Measurements from ENCODE around the gene UQCC2. TPM values are rescaled to one million over a fixed set of nuclear protein-coding genes. Genes with fewer than 3 reads are reported as not detected.

UQCC2 gene
- total and polyA plus RNA-seq, 8 donors: 54.4 to 83.1 (median 61.0) TPM

GRCh38 chr6:33757906-33758305, 46.4 kb upstream of the UQCC2 start:
- ATAC-seq: no peak
- Histone ChIP-seq H3K36me3 (no peaks in the 10 kb centered on the region), H3K4me3 (no peak overlapping the region), H3K9me3 (no peaks in the 10 kb centered on the region), H3K27ac (no peak overlapping the region), H3K4me1 (peaks cover 0 to 11% of the 10 kb centered on the region in 2 donors), H3K27me3 (no peaks in the 10 kb centered on the region)
- intact Hi-C loops (cut with DNase I): no loop called here
- TF ChIP-seq CTCF (IDR thresholded peaks at IDR 0.05): no peak
- DNase-seq: no peak

- ATAC-seq (no peak), DNase-seq (no peak)
- H3K9me3 ChIP-seq: no peaks in the 10 kb centered on the region
- intact Hi-C loops (cut with DNase I): no loop called here
- no peak for TF ChIP-seq CTCF (IDR thresholded peaks at IDR 0.05)
- no peaks in the 10 kb centered on the region for H3K27me3 ChIP-seq
- no peak overlapping the region for H3K27ac ChIP-seq
- peaks cover 0 to 4% of the 10 kb centered on the region in 2 donors for H3K4me1 ChIP-seq
- H3K4me3 ChIP-seq: no peak overlapping the region
- H3K36me3 ChIP-seq: no peaks in the 10 kb centered on the region
These were observed 45.6 kb upstream of the UQCC2 start for GRCh38 chr6:33757113-33757512.

GRCh38 chr6:33756211-33756954, 44.9 kb upstream of the UQCC2 start:
- ATAC-seq: no peak
- no peak for TF ChIP-seq CTCF (IDR thresholded peaks at IDR 0.05)

GRCh38 chr6:33755070-33755869, 43.8 kb upstream of the UQCC2 start:
- Histone ChIP-seq H3K4me1 (no peaks in the 10 kb centered on the region), H3K36me3 (no peaks in the 10 kb centered on the region), H3K9me3 (no peaks in the 10 kb centered on the region), H3K27me3 (no peaks in the 10 kb centered on the region), H3K4me3 (no peak overlapping the region), H3K27ac (no peak overlapping the region)
- DNase-seq (no peak), ATAC-seq (no peak)
- no peak for TF ChIP-seq CTCF (IDR thresholded peaks at IDR 0.05)
- intact Hi-C loops (cut with DNase I): no loop called here

More at GRCh38 chr6:33756211-33756954, 44.9 kb upstream of the UQCC2 start:
- no peaks in the 10 kb centered on the region for H3K9me3 ChIP-seq
- H3K27ac ChIP-seq: no peak overlapping the region
- intact Hi-C loops (cut with DNase I): no loop called here
- no peak overlapping the region for H3K4me3 ChIP-seq
- H3K27me3 ChIP-seq: no peaks in the 10 kb centered on the region
- no peaks in the 10 kb centered on the region for H3K4me1 ChIP-seq
- DNase-seq: no peak
- no peaks in the 10 kb centered on the region for H3K36me3 ChIP-seq

GRCh38 chr6:33754222-33754621, 42.7 kb upstream of the UQCC2 start:
- intact Hi-C loops (cut with DNase I): no loop called here
- Histone ChIP-seq H3K4me3 (no peak overlapping the region), H3K36me3 (no peaks in the 10 kb centered on the region), H3K27ac (no peak overlapping the region), H3K27me3 (no peaks in the 10 kb centered on the region), H3K9me3 (no peaks in the 10 kb centered on the region), H3K4me1 (no peaks in the 10 kb centered on the region)
- ATAC-seq (no peak), DNase-seq (no peak)
- no peak for TF ChIP-seq CTCF (IDR thresholded peaks at IDR 0.05)

All from left lung (tissue), 10 donors.